Measurements from ENCODE around the gene MYH9. TPM values are rescaled to one million over a fixed set of nuclear protein-coding genes. Genes with fewer than 3 reads are reported as not detected.

The MYH9 gene
- total and polyA plus RNA-seq, 7 donors: 35.6 to 214 (median 92.0) TPM

- intact Hi-C loops (cut with DNase I): no loop called here
- Histone ChIP-seq H3K27ac (peak overlapping the region; percentile 80), H3K36me3 (ENCODE audit: insufficient read depth in 1 of 2, low read depth in 1 of 2) (no peaks in the 10 kb centered on the region), H3K9me3 (no peaks in the 10 kb centered on the region), H3K27me3 (ENCODE audit: insufficient read depth in 3 of 3, low read length in 2 of 3) (no peaks in the 10 kb centered on the region), H3K4me3 (no peak overlapping the region), H3K4me1 (peaks cover 12% of the 10 kb centered on the region)
- no peak for DNase-seq
- no peak for TF ChIP-seq CTCF (IDR thresholded peaks at IDR 0.05)
- ATAC-seq: no peak
- 45 to 52% (median 46%) methylated on average over 2 of the region's 2 CpGs for WGBS, 3 donors
These were observed 21.3 kb upstream of the MYH9 start for GRCh38 chr22:36409056-36409455.

GRCh38 chr22:36406721-36407120, 19.0 kb upstream of the MYH9 start:
- peaks cover 12% of the 10 kb centered on the region for H3K4me1 ChIP-seq
- no peak overlapping the region for H3K4me3 ChIP-seq
- ATAC-seq: no peak
- no peaks in the 10 kb centered on the region for H3K36me3 ChIP-seq (ENCODE audit: insufficient read depth in 1 of 2, low read depth in 1 of 2)
- H3K9me3 ChIP-seq: no peaks in the 10 kb centered on the region
- TF ChIP-seq CTCF (IDR thresholded peaks at IDR 0.05): no peak
- H3K27me3 ChIP-seq (ENCODE audit: insufficient read depth in 3 of 3, low read length in 2 of 3): no peaks in the 10 kb centered on the region
- H3K27ac ChIP-seq: no peak overlapping the region
- intact Hi-C loops (cut with DNase I): no loop called here
- DNase-seq: no peak
- 70 to 75% (median 73%) methylated on average over 6 of the region's 6 CpGs for WGBS, 3 donors

GRCh38 chr22:36405671-36406538, 18.1 kb upstream of the MYH9 start:
- Histone ChIP-seq H3K27ac (no peak overlapping the region), H3K27me3 (ENCODE audit: insufficient read depth in 3 of 3, low read length in 2 of 3) (no peaks in the 10 kb centered on the region), H3K9me3 (no peaks in the 10 kb centered on the region), H3K36me3 (ENCODE audit: insufficient read depth in 1 of 2, low read depth in 1 of 2) (no peaks in the 10 kb centered on the region), H3K4me3 (no peak overlapping the region), H3K4me1 (peaks cover 12% of the 10 kb centered on the region)
- intact Hi-C loops (cut with DNase I): no loop called here
- WGBS, 3 donors: 65 to 76% (median 71%) methylated on average over 9 of the region's 9 CpGs
- no peak for TF ChIP-seq CTCF (IDR thresholded peaks at IDR 0.05)
- peak in 1 of 2 donors; percentile 32 for DNase-seq
- no peak for ATAC-seq

GRCh38 chr22:36405221-36405661, 17.5 kb upstream of the MYH9 start:
- ATAC-seq: no peak
- 89 to 95% (median 92%) methylated on average over 6 of the region's 6 CpGs for WGBS, 3 donors
- no peak for TF ChIP-seq CTCF (IDR thresholded peaks at IDR 0.05)
- Histone ChIP-seq H3K27me3 (ENCODE audit: insufficient read depth in 3 of 3, low read length in 2 of 3) (no peaks in the 10 kb centered on the region), H3K4me1 (peaks cover 8% of the 10 kb centered on the region), H3K27ac (no peak overlapping the region), H3K9me3 (no peaks in the 10 kb centered on the region), H3K4me3 (no peak overlapping the region), H3K36me3 (ENCODE audit: insufficient read depth in 1 of 2, low read depth in 1 of 2) (no peaks in the 10 kb centered on the region)
- no peak for DNase-seq
- intact Hi-C loops (cut with DNase I): no loop called here

All from psoas muscle (tissue), 8 donors.